CD4-positive, alpha-beta T cell treated with Interleukin-6 for 4 hours (primary cell): ENCODE results near the gene SH2D3C.

ENCODE experiments used
- DNase-seq: peaks from one replicate; pipeline ENCODE4 v3.0.0-alpha.2; 2020; ENCODE audit warnings: mixed read lengths

Gene SH2D3C

GRCh38 chr9:127778280-127779135 lies at the start of gene SH2D3C:
SH2D3C (minus strand) TSS chr9:127778666; CDS start chr9:127778627, 39 bp downstream.
- peak; percentile 69 for DNase-seq

DNA sequence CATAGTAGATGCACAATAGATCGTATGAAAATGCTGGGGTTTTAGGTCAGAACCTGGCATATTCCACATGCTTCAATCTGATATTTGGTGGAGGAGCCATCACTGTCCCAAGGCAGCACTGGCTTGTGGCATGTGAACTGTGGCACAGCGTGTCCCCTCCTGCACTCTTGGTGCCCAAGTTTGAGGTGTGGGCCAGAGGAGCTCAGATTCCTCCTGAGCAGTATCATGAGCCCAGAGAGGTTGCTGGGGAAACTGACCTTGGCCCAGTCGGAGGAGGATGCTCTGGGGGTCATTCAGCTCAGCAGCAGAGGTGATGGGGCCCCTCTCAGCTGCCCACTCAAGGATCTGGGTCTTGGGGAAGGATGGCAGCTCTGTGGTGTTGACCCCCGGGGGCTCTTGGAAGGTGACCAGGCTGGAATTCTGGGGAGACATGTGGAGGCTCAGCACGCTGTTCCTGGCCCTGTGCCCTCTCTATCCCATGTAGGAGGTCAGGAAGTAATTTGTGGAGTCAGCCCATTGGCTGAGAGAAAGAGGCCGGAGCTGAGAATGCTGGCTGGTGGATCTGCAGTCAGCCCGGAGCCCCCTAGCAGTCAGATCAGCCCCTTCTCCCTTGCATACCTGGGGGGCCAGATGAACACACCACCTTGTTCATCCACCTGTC lies 47.9 kb upstream of the SH2D3C start:
- DNase-seq = no peak

GRCh38 chr9:127825319-127826051 lies 47.0 kb upstream of the SH2D3C start:
- no peak for DNase-seq

- no peak for DNase-seq
These were observed 43.6 kb upstream of the SH2D3C start for GRCh38 chr9:127822108-127822507.

- DNase-seq = no peak
These were observed 40.1 kb upstream of the SH2D3C start for GRCh38 chr9:127818574-127818973.

DNA sequence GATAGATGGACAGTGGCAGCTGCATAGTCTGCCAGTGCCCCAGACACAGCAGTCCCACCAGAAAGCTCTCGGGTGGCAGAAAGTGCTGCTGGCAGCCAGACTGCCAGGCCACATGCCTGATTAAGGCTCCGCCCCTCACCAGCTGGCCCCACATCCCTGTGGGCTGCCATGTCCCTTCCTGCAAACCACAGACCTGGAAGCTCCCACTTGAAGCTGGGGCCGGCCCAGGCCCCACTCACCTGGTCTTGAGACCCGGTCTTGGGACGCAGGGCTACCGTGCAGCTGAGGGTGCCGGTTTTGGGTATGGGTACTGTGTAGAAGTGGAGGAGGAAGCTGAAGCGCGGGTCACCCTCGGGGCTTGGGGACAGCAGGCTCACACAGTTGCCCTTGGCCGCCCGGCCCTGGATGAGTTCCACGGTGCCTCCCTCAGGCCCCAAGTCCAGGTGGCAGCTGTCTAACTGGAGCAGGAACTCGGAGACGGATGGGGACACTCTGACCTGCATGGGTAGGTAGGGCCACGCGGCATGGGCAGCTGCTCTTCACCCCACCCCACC lies 39.5 kb upstream of the SH2D3C start:
- DNase-seq = no peak

DNA sequence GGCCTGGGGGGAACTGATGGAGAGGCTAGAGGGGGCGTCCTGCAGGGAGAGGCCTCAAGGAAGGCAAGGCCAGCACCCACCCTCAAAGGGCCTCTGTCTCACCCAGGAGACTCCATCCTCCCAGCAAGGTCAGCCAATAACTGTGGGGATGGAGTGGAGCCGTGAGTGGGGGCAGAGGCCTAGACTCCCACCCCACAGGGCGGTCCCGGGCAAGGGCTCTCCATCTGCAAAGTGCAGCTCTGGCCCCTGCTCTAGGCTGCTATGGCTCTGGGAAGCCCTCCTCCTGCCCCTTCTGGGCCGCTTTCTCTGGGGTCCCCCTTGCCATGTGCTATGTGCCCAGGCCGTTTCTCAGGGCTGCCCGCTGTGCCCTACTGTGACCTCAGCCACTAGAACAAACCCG lies 38.3 kb upstream of the SH2D3C start:
- no peak for DNase-seq

GRCh38 chr9:127816362-127816725 lies 37.9 kb upstream of the SH2D3C start:
- no peak for DNase-seq

DNA sequence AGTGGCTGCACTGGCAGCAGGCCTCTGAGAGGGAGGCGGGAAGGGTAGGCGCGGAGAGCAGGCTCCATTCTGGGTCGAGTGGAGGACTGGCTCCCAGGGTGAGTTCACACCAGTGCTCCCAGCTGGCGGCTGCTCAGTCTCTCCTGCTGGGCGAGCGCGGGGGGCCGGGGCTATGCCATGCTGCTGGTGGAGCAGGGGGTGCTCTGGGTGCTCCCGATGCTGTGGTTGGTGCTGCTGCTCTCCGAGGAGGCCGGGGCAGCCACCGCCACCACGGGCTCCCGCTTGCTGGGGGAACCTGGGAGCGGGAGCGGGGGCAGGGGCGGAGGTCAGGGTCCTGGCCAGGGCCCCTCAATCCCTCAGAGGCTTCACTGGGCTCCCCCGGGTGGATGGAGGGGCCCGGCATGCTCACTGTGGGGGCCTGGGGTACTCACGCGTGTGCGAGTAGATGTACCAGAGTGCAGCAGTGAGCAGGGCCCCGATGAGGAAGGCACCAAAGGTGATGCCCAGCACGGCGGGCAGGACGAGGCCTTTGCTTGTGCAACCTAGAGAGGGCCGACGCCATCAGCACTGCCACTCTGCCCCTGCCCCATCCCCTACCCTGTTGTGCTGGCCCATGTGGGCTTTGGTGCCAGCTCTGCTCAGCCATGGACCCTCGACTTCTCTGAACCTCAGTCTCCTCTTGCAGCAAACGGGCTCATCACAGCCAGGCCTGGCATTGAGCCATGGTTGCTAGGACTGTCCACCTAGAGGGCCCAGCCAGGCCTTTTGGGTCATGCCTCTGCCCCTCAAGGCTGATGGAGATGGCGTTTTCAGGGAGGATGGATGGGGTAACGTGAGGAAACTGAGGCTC lies 37.3 kb upstream of the SH2D3C start:
- DNase-seq = no peak

GRCh38 chr9:127814619-127815511 lies 36.4 kb upstream of the SH2D3C start:
- no peak for DNase-seq

DNA sequence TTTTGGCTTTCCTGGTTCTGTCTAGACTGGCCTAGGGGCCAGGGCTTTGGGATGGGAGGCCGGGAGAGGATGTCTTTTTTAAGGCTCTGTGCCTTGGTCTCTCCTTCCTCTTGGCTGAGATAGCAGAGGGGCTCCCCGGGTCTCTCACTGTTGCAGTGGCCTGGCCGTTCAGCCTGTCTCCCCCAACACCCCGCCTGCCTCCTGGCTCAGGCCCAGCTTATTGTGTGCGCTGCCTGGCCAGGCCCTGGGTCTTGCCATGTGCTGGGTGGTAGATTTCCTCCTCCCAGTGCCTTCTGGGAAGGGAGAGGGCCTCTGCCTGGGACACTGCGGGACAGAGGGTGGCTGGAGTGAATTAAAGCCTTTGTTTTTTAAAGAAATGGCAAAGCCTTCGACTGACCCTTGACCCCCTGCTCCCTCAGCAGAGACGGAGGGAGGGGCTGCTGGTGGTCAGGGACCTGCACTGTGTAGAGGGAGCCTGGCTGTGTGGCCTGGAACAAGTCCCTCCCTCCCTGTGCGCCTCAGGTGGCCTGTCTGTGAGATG lies 35.3 kb upstream of the SH2D3C start:
- DNase-seq = no peak

- DNase-seq = no peak
These were observed 34.6 kb upstream of the SH2D3C start for GRCh38 chr9:127812936-127813675.

DNA sequence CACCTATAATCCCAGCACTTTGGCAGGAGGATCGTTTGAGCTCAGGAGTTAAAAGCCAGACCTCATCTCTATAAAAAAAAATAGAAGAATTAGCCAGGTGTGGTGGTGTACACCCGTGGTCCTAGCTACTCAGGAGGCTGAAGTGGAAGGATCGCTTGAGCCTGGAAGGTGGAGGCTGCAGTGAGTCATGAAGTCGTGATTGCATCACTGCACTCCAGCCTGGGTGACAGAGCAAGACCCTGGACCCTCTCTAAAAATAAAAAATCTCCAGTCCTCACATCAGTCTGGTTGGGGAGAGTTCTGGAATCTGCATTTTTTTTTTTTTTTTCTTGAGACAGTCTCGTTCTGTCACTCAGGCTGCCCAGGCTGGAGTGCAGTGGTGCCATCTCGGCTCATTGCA lies 33.5 kb upstream of the SH2D3C start:
- DNase-seq = no peak

DNA sequence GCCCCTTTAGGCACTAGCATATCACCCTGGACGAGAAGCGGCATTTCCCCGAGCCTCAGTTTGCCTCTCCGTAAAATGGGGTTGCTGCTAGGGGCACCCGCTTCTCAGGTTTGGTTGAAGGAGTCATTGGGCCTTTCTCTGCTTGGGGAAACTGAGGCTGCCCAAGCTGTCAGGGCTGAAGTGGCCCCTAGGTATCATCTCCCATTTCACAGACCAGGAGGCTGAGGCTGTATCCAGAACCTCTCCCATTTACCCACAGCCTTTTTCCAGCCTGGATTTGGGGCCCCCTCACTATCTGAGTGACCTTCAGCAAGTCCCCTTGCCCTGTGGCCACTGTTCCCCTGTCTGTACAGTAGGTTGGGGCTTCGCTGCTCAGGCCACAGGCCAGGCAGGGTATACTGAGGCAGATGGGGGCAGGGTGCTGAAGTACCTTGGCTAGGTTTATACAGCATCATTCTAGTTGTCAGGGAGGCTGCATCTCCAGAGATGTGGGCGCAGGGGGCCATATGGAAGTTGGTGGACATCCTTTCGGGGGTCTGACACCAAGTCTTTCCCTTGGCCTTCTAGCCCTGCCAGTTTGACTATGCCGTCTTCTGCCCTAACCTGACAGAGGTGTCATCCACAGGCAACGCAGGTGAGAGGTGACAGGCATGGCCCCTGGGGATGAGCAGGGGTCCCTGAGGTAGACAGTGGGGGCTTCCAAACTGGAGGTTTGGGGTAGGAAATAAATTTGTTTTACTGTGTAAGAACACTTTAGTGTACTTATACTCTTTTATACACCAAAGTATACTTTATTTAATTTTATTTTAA lies 32.1 kb upstream of the SH2D3C start:
- no peak for DNase-seq

- DNase-seq = no peak
These were observed 31.3 kb upstream of the SH2D3C start for GRCh38 chr9:127809540-127810377.

- no peak for DNase-seq
These were observed 30.6 kb upstream of the SH2D3C start for GRCh38 chr9:127809002-127809539.

GRCh38 chr9:127808347-127809001 lies 30.0 kb upstream of the SH2D3C start:
- no peak for DNase-seq

DNA sequence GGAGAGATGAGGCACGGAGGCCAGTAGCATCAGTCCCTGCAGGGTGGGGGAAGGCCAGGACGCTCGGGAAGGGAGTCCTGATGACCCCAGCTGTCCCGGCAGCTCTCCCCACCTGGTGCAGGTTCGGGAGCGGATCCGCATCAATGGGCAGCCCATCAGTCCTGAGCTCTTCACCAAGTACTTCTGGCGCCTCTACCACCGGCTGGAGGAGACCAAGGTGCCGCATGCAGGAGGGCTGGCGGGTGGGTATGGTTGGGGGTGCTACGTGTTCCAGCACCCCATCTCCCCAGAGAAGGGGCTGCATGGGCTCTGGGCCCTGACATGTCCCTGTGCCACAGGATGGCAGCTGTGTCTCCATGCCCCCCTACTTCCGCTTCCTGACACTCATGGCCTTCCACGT lies 28.4 kb upstream of the SH2D3C start:
- no peak for DNase-seq
